GM12865 (cell line): Measurements from ENCODE around the gene CHORDC1.
"Not testable (repeated sequence)": the region's sequence is repeated elsewhere in the genome, so short reads cannot be mapped to it uniquely, and the experiment has no call there.

Experiments used
- DNase-seq: peaks from one replicate; pipeline ENCODE4 v3.0.0; 2010; ENCODE audit warnings: low read depth
- H3K4me3 ChIP-seq: 2 replicates; pipeline ENCODE4 v1.5.1; 2011; ENCODE audit warnings: mild to moderate bottlenecking, low read depth, low read length, control low read depth
- TF ChIP-seq, protein P1 (sequence below): IDR thresholded peaks from 2 replicates; pipeline ENCODE4 v1.5.1; 2011; ENCODE audit warnings: low read length, control low read depth, low read depth, inconsistent platforms; ENCODE audit not compliant: insufficient read depth; ENCODE audit errors: missing control alignments

The CHORDC1 gene

GRCh38 chr11:90250970-90251369 is 28.1 kb upstream of the CHORDC1 start:
- H3K4me3 ChIP-seq, result no peak overlapping the region
- TF ChIP-seq, protein P1, sequence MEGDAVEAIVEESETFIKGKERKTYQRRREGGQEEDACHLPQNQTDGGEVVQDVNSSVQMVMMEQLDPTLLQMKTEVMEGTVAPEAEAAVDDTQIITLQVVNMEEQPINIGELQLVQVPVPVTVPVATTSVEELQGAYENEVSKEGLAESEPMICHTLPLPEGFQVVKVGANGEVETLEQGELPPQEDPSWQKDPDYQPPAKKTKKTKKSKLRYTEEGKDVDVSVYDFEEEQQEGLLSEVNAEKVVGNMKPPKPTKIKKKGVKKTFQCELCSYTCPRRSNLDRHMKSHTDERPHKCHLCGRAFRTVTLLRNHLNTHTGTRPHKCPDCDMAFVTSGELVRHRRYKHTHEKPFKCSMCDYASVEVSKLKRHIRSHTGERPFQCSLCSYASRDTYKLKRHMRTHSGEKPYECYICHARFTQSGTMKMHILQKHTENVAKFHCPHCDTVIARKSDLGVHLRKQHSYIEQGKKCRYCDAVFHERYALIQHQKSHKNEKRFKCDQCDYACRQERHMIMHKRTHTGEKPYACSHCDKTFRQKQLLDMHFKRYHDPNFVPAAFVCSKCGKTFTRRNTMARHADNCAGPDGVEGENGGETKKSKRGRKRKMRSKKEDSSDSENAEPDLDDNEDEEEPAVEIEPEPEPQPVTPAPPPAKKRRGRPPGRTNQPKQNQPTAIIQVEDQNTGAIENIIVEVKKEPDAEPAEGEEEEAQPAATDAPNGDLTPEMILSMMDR, result no peak
- no peak for DNase-seq

GRCh38 chr11:90246468-90246867 is 23.6 kb upstream of the CHORDC1 start:
- no peak overlapping the region for H3K4me3 ChIP-seq
- DNase-seq, result no peak
- TF ChIP-seq, protein P1, result no peak

DNA sequence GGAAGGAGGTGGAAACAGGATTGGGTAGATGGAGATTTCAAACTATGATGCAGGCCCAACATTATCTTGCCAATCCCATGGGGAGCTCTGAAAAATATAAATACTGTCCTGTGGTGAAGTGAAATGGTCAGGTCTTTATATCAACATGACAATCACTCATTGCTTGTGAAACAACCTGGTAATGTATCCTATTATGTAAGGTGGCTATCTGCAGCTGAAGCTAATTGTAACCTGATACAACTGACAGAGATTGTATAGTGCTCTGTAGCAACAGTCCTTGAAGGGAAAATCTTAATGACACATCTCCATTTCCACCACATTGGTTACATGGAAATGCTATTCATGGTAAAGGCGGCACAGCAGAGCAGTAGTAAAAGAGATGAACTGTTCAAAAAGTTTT is 20.7 kb upstream of the CHORDC1 start:
- H3K4me3 ChIP-seq, result no peak overlapping the region
- no peak for DNase-seq

GRCh38 chr11:90242894-90243416 is 20.1 kb upstream of the CHORDC1 start:
- DNase-seq, result no peak
- no peak overlapping the region for H3K4me3 ChIP-seq
- TF ChIP-seq, protein P1, result no peak

More for the DNA sequence above, 20.7 kb upstream of the CHORDC1 start:
- TF ChIP-seq, protein P1, result no peak

GRCh38 chr11:90241414-90241813 is 18.6 kb upstream of the CHORDC1 start:
- DNase-seq, result no peak
- no peak overlapping the region for H3K4me3 ChIP-seq
- TF ChIP-seq, protein P1, result no peak

DNA sequence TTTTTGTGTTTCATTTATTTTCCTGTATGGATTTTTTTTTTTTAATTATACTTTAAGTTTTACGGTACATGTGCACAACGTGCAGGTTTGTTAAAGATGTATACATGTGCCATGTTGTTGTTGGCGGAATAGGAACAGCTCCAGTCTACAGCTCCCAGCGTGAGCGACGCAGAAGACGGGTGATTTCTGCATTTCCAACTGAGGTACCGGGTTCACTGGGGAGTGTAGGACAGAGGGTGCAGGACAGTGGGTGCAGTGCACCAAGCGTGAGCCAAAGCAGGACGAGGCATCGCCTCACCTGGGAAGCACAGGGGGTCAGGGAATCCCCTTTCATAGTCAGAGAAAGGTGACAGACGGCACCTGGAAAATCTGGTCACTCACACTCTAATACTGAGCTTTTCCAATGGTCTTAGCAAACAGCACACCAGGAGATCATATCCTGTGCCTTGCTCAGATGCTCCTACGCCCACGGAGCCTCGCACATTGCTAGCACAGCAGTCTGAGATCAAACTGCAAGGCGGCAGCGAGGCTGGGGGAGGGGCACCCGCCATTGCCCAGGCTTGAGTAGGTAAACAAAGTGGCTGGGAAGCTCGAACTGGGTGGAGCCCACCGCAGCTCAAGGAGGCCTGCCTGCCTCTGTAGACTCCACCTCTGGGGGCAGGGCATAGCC is 17.3 kb upstream of the CHORDC1 start:
- H3K4me3 ChIP-seq, DNase-seq: not testable (repeated sequence)

- TF ChIP-seq, protein P1, result no peak
- DNase-seq, result no peak
- H3K4me3 ChIP-seq, result no peak overlapping the region
Observed at GRCh38 chr11:90237004-90237403, 14.2 kb upstream of the CHORDC1 start.
